Measurements from ENCODE around the gene PSMF1.

DNA sequence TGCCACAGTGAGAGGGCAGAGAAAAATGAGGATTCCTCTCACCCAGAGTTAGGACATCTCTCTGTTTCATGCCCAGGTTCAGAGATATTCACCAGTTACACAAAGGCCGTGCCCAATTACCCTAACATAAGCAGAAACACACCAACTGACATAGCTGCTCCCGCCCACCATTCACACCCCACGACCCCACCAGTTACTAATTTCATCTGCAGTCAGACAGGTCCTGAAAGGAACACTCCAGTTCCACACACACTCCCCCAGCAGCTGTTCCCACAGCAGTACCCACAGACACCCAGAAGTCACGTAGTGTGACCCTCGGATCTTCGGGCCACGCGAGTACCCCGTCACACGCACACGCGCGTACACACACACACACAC, 65.8 kb downstream of the PSMF1 start:
- TF ChIP-seq YY1 (IDR thresholded peaks at IDR 0.05; ENCODE audit: insufficient read depth, insufficient replicate concordance, low read depth, low read length) (no peak), EZH2 (conservative IDR thresholded peaks at IDR 0.05; ENCODE audit: low read depth, low read length) (no peak), ZNF567 (CRISPR knock-in tag; IDR thresholded peaks at IDR 0.05; ENCODE audit: borderline replicate concordance) (no peak)
- TF ChIP-seq, protein P1, sequence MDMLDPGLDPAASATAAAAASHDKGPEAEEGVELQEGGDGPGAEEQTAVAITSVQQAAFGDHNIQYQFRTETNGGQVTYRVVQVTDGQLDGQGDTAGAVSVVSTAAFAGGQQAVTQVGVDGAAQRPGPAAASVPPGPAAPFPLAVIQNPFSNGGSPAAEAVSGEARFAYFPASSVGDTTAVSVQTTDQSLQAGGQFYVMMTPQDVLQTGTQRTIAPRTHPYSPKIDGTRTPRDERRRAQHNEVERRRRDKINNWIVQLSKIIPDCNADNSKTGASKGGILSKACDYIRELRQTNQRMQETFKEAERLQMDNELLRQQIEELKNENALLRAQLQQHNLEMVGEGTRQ (IDR thresholded peaks at IDR 0.05; ENCODE audit: low read depth, low read length) = no peak
- TF ChIP-seq, protein P1 (CRISPR knock-in tag; IDR thresholded peaks at IDR 0.05; ENCODE audit: borderline replicate concordance) = no peak
